Left ventricle myocardium inferior (tissue), 1 donor: ENCODE results near the gene CCDC167. TPM values are rescaled to one million over a fixed set of nuclear protein-coding genes. Genes with fewer than 3 reads are reported as not detected.

Experiments
- DNase-seq: peaks from one replicate; pipeline ENCODE4 v3.0.0-alpha.2; 2020
- H3K27ac ChIP-seq: fragments of 200-600 bp; replicated peaks from 2 replicates; pipeline ENCODE4 v1.8.0; 2021
- H3K27me3 ChIP-seq: fragments of 200-600 bp; 2 replicates; pipeline ENCODE4 v1.8.0; 2021; ENCODE audit warnings: low read depth
- H3K36me3 ChIP-seq: fragments of 200-600 bp; 2 replicates; pipeline ENCODE4 v1.8.0; 2021
- H3K4me1 ChIP-seq: fragments of 200-600 bp; 2 replicates; pipeline ENCODE4 v1.8.0; 2021
- H3K4me3 ChIP-seq: fragments of 200-600 bp; 2 replicates; pipeline ENCODE4 v1.8.0; 2021; ENCODE audit warnings: mild to moderate bottlenecking, moderate library complexity
- H3K9me3 ChIP-seq: fragments of 200-600 bp; replicated peaks from 2 replicates; pipeline ENCODE4 v1.8.0; 2021
- CTCF ChIP-seq: fragments of 200-600 bp; IDR thresholded peaks from 2 replicates; pipeline ENCODE4 v1.8.0; 2021; ENCODE audit warnings: antibody characterized with exemption, mild to moderate bottlenecking, borderline replicate concordance
- intact Hi-C: fragments of 100-400 bp; cut with micrococcal nuclease; formaldehyde crosslinking; loops from one replicate; pipeline ENCODE4 v1.11.0; 2022
- total RNA-seq: library from RNA; stranded (reverse); fragmentation: NEBNext Ultra II Directional; extraction: Animal tissue kit (Norgen Biotek cat#: 25700); gene quantifications from one replicate; pipeline ENCODE4 v1.2.1, GENCODE V29; 2021
- donor health status: DM: no; HTN: yes; CAD: no; lungs with severe emphysema.

The CCDC167 gene
- total RNA-seq, 1 donor from 2014 or later, result 28.1 TPM

DNA sequence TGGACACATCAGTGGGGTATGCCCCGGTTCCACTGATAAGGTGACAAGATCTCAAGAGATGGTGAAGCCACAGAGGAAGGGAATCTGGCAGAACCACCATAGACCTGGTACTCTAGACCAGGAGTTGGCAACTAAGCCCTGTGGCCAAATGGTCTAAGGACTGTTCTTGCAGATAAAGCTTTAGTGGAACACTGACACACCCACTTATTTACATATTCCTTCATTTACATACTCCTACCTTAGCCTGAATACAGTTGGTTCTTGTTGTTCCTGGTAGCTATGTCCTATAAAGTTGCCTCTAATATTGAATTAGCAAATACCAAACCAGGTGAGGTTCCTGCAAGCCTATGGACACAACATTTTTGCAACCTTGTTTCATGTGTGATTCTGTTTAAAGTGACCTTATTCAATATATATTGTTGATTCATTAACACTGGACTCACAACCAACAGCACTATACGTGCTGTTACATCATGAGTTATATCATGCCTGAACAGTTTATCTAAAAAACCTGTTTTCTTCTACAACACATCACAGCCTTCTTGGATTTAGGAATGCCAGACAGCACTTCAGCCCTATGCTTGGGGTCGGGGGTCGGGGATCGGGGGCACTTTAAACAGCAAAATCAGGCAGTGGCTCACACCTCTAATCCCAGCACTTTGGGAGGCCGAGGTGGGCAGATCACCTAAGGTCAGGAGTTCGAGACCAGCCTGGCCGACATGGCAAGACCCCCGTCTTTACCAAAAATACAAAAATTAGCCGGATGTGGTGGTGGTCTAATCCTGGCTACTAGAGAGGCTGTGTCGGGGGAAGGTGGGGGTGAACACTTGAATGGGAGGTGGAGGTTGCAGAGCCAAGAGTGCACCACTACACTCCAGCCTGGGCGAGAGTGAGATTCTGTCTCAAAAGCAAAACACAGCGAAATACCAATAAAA is 2.5 kb downstream of the CCDC167 start:
- H3K27me3 ChIP-seq, result no peaks in the 10 kb centered on the region
- no peaks in the 10 kb centered on the region for H3K9me3 ChIP-seq
- H3K4me1 ChIP-seq, result peaks cover 15% of the 10 kb centered on the region
- no peak overlapping the region for H3K4me3 ChIP-seq
- TF ChIP-seq CTCF, result no peak
- no peak overlapping the region for H3K27ac ChIP-seq
- no peaks in the 10 kb centered on the region for H3K36me3 ChIP-seq
- intact Hi-C loops, result no loop called here
- DNase-seq, result no peak

- TF ChIP-seq CTCF, result no peak
- no peak for DNase-seq
- Histone ChIP-seq H3K4me3 (no peak overlapping the region), H3K36me3 (no peaks in the 10 kb centered on the region), H3K27me3 (no peaks in the 10 kb centered on the region), H3K4me1 (peaks cover 33% of the 10 kb centered on the region), H3K27ac (no peak overlapping the region), H3K9me3 (no peaks in the 10 kb centered on the region)
- intact Hi-C loops, result no loop called here
Measured at GRCh38 chr6:37495244-37495934, 4.3 kb downstream of the CCDC167 start.

- Histone ChIP-seq H3K27me3 (no peaks in the 10 kb centered on the region), H3K27ac (no peak overlapping the region), H3K9me3 (no peaks in the 10 kb centered on the region), H3K4me3 (no peak overlapping the region), H3K4me1 (peaks cover 35% of the 10 kb centered on the region), H3K36me3 (no peaks in the 10 kb centered on the region)
- intact Hi-C loops, result no loop called here
- TF ChIP-seq CTCF, result no peak
- no peak for DNase-seq
Measured at GRCh38 chr6:37493661-37493995, 6.1 kb downstream of the CCDC167 start.

GRCh38 chr6:37492991-37493660 is 6.6 kb downstream of the CCDC167 start:
- no peaks in the 10 kb centered on the region for H3K9me3 ChIP-seq
- no peak overlapping the region for H3K4me3 ChIP-seq
- no peak for DNase-seq
- peaks cover 38% of the 10 kb centered on the region for H3K4me1 ChIP-seq
- no peak overlapping the region for H3K27ac ChIP-seq
- intact Hi-C loops, result no loop called here
- no peaks in the 10 kb centered on the region for H3K36me3 ChIP-seq
- no peaks in the 10 kb centered on the region for H3K27me3 ChIP-seq
- TF ChIP-seq CTCF, result no peak

- H3K36me3 ChIP-seq, result no peaks in the 10 kb centered on the region
- no peak overlapping the region for H3K27ac ChIP-seq
- DNase-seq, result no peak
- no peak for TF ChIP-seq CTCF
- no peak overlapping the region for H3K4me3 ChIP-seq
- no peaks in the 10 kb centered on the region for H3K9me3 ChIP-seq
- peaks cover 46% of the 10 kb centered on the region for H3K4me1 ChIP-seq
- intact Hi-C loops, result no loop called here
- H3K27me3 ChIP-seq, result no peaks in the 10 kb centered on the region
Measured at GRCh38 chr6:37492236-37492972, 7.3 kb downstream of the CCDC167 start.
